NCI-H82 treated with DMSO at 0.1 percent for 48 hours (cell line): ENCODE results near the gene XYLT1.
"Not testable (repeated sequence)": the region's sequence is repeated elsewhere in the genome, so short reads cannot be mapped to it uniquely, and the experiment has no call there.

Experiments
- DNase-seq: peaks from one replicate; lab custom pipeline; 2025; ENCODE audit not compliant: unreplicated experiment; lab: John Stamatoyannopoulos, UW

XYLT1 gene

GRCh38 chr16:17313793-17314547 lies 156.8 kb downstream of the XYLT1 start:
- no peak for DNase-seq

GRCh38 chr16:17313085-17313611 lies 157.6 kb downstream of the XYLT1 start:
- DNase-seq = no peak

- no peak for DNase-seq
Measured at GRCh38 chr16:17312094-17312710, 158.6 kb downstream of the XYLT1 start.

GRCh38 chr16:17311333-17312093 lies 159.2 kb downstream of the XYLT1 start:
- DNase-seq = no peak

GRCh38 chr16:17309510-17309909 lies 161.2 kb downstream of the XYLT1 start:
- DNase-seq = no peak

- DNase-seq = no peak
Measured at GRCh38 chr16:17308186-17308585, 162.6 kb downstream of the XYLT1 start.

- DNase-seq = no peak
Measured at GRCh38 chr16:17307504-17307903, 163.3 kb downstream of the XYLT1 start.

GRCh38 chr16:17306745-17307144 lies 164.0 kb downstream of the XYLT1 start:
- DNase-seq = no peak

- DNase-seq = not testable (repeated sequence)
Measured at GRCh38 chr16:17306211-17306610, 164.5 kb downstream of the XYLT1 start.

- DNase-seq = no peak
Measured at GRCh38 chr16:17305694-17306093, 165.1 kb downstream of the XYLT1 start.

GRCh38 chr16:17304491-17305119 lies 166.2 kb downstream of the XYLT1 start:
- DNase-seq = no peak

GRCh38 chr16:17304106-17304490 lies 166.7 kb downstream of the XYLT1 start:
- DNase-seq = no peak

- DNase-seq = no peak
Measured at GRCh38 chr16:17303101-17303500, 167.7 kb downstream of the XYLT1 start.

GRCh38 chr16:17302620-17303019 lies 168.1 kb downstream of the XYLT1 start:
- no peak for DNase-seq

GRCh38 chr16:17302214-17302613 lies 168.5 kb downstream of the XYLT1 start:
- no peak for DNase-seq

- DNase-seq = no peak
Measured at GRCh38 chr16:17301593-17302135, 169.1 kb downstream of the XYLT1 start.

- DNase-seq = no peak
Measured at GRCh38 chr16:17301184-17301583, 169.6 kb downstream of the XYLT1 start.

GRCh38 chr16:17299790-17300189 lies 171.0 kb downstream of the XYLT1 start:
- DNase-seq = peak; percentile 67

- DNase-seq = no peak
Measured at GRCh38 chr16:17298238-17298637, 172.5 kb downstream of the XYLT1 start.

- DNase-seq = peak; percentile 69
Measured at GRCh38 chr16:17296431-17296830, 174.3 kb downstream of the XYLT1 start.

GRCh38 chr16:17295948-17296347 lies 174.8 kb downstream of the XYLT1 start:
- DNase-seq = no peak
